Panc1 (cell line): ENCODE measurements around the gene SETD6.

Experiments
- POLR2AphosphoS5 ChIP-seq: IDR thresholded peaks from 2 replicates; pipeline ENCODE4 v1.6.1; 2012; ENCODE audit warnings: mild to moderate bottlenecking, low read depth, low read length, moderate library complexity
- SIN3A ChIP-seq: IDR thresholded peaks from 2 replicates; pipeline ENCODE4 v1.6.1; 2012; ENCODE audit warnings: low read depth, mild to moderate bottlenecking, low read length, moderate library complexity, borderline replicate concordance; ENCODE audit not compliant: insufficient read depth
- TF ChIP-seq, protein P1 (sequence below): fragments of 450-650 bp; IDR thresholded peaks from 2 replicates; pipeline ENCODE4 v1.5.1; 2017; ENCODE audit warnings: mild to moderate bottlenecking

- no peak for TF ChIP-seq SIN3A
- TF ChIP-seq, protein P1, sequence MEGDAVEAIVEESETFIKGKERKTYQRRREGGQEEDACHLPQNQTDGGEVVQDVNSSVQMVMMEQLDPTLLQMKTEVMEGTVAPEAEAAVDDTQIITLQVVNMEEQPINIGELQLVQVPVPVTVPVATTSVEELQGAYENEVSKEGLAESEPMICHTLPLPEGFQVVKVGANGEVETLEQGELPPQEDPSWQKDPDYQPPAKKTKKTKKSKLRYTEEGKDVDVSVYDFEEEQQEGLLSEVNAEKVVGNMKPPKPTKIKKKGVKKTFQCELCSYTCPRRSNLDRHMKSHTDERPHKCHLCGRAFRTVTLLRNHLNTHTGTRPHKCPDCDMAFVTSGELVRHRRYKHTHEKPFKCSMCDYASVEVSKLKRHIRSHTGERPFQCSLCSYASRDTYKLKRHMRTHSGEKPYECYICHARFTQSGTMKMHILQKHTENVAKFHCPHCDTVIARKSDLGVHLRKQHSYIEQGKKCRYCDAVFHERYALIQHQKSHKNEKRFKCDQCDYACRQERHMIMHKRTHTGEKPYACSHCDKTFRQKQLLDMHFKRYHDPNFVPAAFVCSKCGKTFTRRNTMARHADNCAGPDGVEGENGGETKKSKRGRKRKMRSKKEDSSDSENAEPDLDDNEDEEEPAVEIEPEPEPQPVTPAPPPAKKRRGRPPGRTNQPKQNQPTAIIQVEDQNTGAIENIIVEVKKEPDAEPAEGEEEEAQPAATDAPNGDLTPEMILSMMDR, result no peak
- no peak for TF ChIP-seq POLR2AphosphoS5
Observed at GRCh38 chr16:58507195-58507962, 7.9 kb upstream of the SETD6 start.
